Umbilical cord (tissue), 2 donors: ENCODE results near the gene IAPP. TPM values are rescaled to one million over a fixed set of nuclear protein-coding genes. Genes with fewer than 3 reads are reported as not detected.
"Not testable (repeated sequence)": the region's sequence is repeated elsewhere in the genome, so short reads cannot be mapped to it uniquely, and the experiment has no call there.

ENCODE experiments used
- DNase-seq: peaks from one replicate; pipeline ENCODE4 v3.0.0-alpha.2; 2015; ENCODE audit warnings: low spot score
- total RNA-seq: library from RNA; depleted of rRNA; stranded (reverse); fragments of >200 nt; gene quantifications from one replicate; pipeline ENCODE4 v1.2.3, GENCODE V29; 2014; ENCODE audit warnings: low replicate concordance; ENCODE audit not compliant: insufficient read depth

The IAPP gene
- 1.4 TPM for total RNA-seq

DNA sequence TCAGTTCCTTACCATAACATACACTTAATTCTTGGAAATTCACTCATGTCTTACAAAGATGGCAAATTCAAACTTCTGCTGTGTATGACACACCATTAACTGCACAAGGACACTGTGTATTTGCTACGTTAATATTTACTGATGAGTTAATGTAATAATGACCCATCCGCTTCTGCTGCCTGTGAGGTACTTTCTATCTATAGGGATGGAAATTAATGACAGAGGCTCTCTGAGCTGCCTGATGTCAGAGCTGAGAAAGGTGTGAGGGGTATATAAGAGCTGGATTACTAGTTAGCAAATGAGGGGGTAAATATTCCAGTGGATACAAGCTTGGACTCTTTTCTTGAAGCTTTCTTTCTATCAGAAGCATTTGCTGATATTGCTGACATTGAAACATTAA lies at the start of gene IAPP:
IAPP (plus strand) TSS at position 301 of the 400 bp plus-strand sequence. CDS start 450 bp downstream, outside the sequence.
- DNase-seq, result no peak

DNA sequence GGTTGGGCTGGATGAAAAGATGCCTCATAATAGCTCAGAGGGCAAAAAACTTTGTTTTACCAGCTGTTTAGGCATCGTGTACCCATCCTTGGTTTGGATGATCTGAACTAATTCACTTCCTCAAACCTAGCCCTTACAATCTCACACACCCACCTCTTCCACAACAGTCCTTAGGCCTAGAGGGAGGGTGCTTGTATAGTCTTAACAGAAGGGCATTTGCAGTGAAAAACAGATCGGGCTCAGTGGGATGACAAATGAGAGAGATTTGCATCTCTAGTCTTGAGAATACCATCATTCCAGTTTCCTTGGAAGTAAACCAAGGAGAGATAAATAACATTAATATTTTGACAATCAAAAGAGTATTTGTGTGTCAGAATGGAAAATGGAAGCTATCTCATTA lies 49.0 kb upstream of the IAPP start:
- DNase-seq, result no peak

DNA sequence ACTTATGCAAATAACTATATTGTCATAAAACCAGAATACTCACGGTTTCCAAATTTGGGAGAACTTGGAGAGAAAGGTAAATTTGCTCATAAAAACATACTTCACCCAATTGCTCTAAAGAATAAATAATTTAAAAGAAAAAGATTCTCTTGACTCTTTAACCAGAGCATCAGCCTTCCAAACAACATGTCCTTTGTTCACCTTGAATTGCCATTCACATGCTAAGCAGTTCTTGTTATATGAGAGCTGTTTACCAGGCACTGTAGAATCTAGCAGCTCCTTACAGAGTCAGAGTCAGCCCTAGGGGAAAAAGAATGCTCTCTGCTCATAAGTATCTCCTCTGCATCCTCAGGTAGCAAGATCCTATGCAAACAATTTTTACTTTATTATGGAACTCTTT lies 48.2 kb upstream of the IAPP start:
- DNase-seq, result no peak

DNA sequence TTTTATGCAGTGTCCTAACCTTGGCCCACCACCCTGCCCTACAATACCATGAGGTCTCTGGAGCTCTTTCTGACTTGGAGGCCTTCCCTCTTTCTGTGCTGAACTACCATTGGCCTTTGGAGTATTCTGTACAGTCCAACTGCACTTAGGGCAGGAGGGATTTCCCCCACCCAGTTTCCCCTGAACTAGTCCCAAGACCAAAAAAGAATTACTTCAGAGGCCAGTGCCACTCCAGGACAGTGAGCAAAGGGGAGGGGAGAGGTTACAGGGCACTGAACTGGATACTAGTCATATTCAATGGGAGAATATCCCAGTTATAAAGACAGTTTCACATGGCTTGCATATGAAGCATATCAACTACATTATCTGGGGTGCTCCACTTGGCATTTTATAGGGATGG lies 44.1 kb upstream of the IAPP start:
- DNase-seq, result no peak

DNA sequence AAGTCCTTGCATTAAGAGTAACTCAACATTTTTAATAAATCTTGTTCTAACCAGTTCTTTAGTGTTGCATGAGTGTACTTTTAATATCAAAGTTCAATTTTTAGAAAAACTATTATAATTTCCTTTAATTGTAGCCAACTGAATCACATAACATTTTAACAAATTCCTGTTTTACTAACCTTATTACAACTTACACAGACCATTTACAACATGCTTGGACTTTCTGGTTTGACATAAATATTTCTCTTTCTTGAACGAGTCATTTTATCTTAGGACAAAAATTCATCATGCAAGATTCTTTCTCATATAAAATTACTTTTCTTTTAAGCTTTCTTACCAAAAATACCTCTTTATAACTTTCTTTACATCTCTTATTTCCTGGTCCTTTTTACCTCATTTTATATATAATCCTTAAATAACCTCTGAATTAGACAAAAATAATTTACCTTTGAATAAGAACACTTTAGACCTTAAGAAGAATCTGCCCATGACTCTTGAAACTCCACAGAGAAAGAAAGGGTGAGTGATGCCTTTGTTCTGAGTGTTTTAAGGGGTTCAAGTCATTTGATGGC lies 41.9 kb upstream of the IAPP start:
- no peak for DNase-seq

DNA sequence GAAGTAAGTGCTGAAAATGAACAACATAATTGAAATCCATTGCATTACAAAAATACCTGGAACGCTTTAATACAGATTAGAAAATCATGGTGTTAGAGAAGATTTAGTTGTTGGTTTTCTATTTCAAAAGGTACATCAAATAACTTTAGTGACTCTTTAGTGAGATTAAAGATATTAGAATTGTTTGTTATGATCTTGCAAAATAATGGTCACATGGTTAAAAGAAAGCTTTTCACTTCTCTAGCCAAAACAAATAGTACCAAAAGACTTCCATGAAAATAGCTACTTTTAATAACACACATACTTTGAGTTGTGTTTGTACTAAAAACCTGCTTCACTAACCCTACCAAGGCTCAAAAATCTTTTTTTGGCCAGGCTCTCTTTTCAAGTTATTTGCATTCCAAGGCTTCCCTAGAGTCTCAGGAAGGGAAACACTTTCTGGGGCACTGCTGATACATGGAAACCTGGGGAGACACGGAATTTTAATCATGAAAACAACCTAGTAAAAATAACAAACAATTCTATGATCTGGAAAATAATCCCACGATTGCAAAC lies 37.9 kb upstream of the IAPP start, which contains the start of gene SLCO1A2:
SLCO1A2 (minus strand) TSS at position 147 of the 555 bp plus-strand sequence. CDS start 270 bp downstream, outside the sequence.
- DNase-seq, result no peak

DNA sequence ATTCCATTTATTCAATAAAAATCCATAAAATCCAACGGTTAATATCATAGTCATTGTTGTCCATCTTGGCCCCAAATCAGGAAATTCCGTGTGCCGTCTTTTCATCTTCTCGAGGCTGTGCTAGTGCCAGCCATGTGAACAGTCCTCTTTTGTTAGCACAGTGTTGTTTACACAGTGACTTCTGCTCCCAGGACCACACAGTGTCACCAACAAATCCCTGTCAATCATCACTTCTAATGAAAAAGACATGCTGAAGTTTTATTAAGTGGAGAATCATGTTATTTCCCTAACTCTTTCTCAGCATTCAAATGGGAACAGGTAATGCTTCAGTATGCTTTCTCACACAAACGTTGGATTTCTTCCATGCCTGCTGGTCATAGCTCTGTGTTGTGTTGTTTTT lies 36.0 kb upstream of the IAPP start:
- DNase-seq, result no peak

DNA sequence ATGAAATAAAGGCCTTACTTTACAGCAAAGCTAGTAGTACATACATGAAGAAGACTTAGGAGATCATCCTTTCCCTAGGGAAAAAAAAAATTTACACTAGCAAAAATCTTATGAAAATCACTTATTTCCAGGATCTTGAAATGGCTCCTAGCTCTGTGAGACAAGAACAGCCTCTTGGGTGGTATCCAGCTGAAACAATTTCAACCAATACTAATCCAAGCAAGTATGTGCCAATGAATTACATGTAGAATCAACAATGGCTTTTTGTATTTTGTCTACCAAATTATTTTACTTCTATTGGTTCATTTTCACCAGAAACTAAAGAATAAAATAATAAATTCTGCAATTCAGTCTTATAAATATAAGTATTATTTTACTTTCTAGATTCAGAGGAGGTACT lies 35.2 kb upstream of the IAPP start:
- no peak for DNase-seq

DNA sequence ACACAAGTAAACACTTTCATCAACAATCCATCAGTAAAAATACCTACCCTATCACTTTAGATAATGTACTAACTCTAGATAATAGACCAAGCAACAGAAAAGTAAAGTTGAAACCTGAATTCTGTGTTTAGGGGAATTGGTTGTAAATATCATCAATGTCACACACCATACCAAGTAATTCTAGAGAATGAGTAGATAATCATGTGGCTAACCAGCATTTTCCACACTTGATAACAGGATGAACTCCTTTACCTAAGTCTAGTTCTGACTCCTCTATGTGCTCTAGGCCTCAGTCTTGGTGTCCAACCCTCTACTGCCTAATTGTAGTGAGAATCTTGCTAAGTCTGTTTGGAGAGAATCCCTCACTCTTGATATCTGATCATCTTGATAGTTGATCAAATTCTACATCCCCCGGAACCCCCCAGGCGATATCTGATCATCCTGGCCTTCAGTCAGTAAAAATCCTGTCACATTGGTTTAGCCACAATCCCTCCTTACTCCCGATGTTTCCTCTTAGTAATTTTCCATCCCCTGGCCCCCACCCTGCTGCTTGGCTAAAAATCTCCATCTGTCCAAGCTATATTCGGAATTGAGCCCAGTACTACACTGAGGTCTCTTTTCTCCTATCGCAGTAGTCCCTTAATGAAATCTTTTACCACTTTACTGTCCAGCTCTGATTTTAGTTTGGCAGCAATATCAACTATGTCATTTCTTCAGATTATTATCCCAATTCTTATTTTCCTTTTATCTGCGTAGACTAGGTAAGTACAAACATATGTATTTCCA lies 34.5 kb upstream of the IAPP start:
- DNase-seq, result no peak

DNA sequence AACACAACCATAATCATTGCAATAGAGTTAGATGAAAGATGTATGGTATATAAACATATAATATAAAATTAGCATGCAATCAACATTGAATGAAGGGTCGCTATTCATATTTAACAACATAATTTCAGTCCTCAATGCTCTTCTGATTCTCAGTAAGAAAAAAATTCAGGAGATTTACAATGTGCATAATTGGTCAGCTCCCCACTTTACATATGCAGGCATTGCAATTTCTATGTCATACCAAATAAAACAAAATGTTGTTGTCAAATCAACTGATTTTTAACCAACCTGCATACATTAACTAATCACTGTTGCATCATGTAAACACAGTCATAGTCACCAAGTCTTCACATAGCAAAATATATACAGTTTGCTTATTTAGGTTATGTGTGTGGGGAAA lies 32.8 kb upstream of the IAPP start:
- DNase-seq, result no peak

DNA sequence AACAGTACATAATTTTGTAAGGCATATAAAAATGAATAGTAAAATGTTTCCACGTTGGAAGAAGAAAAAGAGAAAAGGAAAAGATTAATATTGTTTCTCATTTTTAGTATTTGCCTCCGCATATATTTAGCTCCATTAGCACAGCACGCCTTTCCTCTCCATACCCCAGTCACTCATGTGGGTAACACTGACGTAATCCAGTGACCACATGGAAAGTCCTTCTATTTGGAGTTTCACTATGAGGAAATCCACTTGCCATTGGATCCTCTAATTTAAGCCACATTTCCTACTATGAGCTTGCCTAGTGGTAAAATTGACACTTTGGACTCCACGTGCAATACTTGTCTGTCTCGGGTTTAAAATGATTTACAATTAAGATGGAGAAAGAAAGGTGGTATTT lies 32.3 kb upstream of the IAPP start:
- DNase-seq, result no peak

DNA sequence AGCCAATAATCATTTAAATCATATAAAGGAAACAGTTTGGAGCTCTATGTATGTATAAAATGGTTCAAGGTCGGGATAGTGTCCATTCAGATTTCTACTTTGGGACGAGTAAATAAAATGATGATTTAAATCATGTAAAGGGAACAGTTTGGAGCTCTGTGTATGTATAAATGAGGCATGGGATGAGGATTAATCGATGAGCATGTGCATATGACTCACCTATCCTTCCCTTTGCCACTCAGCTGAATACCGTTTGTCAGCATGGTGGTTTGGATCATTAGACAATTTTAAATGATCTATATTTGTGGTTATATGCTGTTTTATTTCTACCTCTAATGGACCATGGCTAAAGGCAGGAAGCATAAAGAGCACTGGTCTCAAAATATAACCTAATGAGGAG lies 30.9 kb upstream of the IAPP start:
- no peak for DNase-seq

DNA sequence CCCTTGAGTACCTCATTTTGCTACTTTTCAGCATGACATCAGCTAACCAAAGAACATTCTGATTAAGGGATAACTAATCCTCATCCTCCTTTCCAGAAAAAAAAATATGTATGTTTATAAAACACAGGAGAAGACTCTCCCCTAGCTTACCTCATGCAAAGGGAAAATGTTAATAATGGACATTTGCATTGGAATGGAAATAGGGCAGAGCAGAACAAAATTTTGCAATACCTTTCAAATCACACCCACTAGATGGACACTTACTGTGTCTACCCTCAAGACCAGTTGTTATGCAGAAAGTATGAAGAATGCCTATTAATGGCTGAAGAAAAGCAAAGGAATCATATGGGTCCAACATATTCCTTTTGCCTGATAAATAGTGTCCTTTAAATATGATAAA lies 29.1 kb upstream of the IAPP start:
- no peak for DNase-seq

DNA sequence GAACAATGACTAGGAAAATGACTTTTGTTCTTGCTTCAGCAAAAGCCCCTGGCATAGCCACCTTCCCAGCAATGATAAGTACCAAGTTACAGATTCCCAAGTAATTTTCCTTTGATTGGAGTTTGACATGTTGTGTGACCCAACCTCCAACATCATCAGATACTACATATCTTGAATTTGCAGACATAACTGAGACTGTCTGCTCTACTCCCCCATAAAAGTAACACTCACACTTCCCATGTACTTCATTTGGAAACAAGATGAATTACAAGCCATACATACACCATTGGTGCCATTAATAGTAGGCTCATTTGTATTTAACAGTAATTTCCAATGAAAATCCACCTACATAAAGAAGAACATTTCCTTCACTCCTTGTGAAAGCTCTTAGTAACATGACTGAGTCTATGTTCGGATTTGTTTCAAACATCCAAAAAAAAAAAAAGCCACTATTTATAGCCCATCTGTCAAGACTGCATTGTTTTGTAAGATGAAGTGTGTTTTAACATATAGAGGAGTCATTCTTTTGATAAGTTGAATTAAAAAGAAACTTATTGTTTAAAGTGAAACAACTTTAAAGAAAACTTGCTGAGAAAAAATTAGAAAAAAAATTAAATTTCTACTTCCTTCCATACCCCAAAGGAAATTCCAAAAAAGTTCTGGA lies 26.0 kb upstream of the IAPP start:
- DNase-seq, result no peak

DNA sequence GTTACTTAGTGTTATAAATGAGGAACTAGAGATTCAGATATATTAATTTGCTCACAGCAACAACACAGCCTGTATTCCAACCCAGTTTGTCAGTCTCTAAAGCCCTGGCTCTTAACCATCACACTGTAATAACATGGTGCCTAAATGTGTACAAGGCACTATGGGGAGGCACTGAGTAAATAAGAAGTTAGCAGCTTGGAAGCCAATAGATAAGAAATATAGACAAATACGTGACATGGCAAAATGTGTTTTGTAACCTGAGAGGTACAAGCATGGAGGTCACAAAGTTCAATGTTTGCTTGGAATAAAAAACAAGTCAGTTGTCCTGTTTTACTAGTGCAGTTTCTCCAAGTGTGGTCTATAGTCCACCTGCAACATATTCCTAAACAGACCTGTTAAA lies 21.7 kb upstream of the IAPP start:
- DNase-seq, result no peak

DNA sequence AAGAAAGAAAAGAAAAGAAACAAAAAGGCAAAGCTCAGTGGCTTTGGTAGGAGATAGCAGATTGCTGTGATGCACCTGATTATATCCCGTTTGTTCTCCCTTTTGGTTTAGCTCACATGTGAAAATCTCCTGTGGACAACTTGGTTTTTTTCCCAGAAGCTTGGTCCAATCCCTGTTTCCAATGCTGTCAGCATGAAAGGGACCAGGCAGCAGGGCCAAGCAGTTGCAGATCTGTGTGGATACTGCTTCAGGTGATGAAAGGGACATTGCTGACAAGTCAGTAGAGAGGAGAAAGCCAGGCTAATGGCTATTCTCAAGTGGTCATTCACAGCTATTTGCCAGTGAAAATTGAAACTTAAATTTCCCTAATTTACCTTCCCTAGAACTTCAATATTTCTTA lies 19.2 kb upstream of the IAPP start:
- no peak for DNase-seq

DNA sequence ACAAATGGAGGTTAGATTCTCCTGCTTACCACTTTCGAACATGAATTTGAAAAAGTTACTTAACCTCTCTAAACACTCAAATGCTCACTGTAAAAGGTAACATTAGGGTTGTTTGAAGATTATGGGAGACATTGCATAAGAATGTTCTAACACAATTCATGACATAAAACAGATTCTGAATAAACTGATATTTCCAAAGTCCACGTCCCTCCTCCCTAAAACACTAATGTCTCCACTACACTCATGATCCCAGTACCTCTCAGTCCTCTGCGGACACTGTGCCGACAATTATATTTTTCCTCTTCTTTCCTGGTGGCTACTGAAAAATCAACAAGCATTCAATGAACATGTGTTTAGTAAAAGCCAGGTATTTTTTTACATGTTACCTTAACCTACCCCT lies 18.8 kb upstream of the IAPP start:
- DNase-seq, result no peak

DNA sequence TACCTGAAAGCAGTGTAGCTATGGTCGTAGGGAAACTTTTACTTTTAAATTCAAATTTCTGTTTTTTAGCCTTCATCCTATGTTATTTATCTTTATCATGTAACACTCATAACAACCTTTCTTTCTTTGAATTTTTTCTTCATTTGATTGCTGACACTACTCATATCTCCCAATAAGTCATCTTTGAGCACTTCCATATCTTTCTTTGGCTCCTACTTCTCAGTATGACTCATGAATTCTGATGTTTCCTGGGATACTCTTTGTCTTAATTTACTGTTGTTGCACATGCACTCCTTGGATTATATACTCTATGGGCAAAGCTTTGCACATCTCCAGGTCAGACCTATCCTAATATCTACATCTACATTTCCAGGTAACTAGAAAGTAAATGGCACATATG lies 18.1 kb upstream of the IAPP start:
- DNase-seq, result no peak

DNA sequence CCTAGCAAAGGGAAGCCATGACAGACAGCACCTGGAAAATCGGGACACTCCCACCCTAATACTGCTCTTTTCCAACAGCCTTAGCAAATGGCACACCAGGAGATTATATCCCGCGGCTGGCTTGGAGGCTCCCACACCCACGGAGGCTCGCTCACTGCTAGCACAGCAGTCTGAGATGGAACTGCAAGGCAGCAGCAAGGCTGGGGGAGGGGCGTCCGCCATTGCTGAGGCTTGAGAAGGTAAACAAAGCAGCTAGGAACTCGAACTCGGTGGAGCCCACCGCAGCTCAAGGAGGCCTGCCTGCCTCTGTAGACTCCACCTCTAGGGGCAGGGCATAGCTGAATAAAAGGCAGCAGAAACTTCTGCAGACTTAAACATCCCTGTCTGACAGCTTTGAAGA lies 12.1 kb upstream of the IAPP start:
- DNase-seq, result not testable (repeated sequence)

DNA sequence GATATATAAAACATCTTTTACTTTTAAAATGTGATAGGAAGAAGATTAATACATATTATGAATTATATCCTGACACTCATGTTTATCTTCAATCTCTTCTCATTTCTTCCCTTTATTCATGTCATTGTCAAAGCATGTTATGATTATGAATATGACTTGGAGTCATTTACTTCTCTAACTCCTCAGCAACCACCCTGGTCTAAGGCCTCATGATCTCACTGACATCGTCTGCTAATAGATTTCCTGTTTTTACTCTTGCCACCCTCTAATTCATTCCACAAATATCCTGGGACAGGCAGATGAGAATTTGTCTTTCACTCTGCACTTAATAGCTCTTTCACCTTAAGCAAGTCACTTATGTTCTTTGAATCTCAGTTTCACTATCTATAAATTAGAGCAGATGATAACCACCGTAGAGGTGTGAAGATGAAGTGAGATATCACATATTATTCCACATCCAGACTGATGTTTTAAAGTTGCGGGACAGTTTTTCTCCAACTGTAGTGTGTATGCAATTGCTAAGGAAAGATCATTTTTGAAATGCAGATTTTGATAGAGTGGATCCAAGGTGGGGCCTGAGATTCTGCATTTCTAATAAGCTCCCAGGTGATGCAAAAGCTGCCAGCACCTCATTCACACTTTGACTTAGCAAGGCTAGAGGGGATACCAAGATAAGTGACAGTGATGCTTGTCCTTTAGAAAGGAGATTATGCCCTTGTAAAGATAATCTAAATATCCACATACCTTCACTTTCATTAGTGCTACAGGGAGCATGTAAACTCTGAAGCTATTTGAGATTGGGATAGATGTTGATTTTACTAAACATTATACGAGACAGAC lies 3.3 kb upstream of the IAPP start:
- DNase-seq, result no peak

DNA sequence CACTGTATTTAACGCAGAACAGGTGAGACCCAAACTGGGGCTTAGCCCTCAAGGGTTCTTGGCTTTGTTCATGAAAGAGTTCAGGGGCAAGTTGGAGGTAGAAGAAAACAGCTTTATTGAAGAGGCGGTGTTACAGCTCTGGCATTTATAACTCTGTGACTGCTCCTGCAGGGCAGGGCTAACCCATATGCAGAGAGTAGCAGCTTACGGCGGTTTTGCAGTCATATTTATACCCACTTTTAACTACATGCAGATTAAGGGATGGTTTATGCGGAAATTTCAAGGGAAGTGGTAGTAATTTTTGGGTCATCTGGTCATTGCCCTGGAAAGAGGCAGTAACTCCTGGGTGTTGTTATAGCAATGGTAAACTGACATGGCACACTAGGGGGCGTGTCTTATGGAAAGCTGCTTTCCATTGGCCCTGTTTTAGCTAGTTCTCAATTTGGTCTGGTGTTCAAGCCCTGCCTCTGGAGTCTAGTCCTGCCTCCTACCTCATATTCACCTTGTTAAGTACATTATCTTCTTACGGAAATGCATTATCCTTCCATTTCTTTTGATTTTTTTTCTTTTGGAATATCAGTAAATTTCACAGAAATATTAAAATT lies 1.8 kb upstream of the IAPP start:
- no peak for DNase-seq
